Gastroesophageal sphincter (tissue), 2 donors: ENCODE measurements around the gene RREB1.

Experiments used
- EP300 ChIP-seq: sonication (generic); formaldehyde crosslinking; IDR thresholded peaks from one replicate; pipeline ENCODE4 v1.6.1; 2017; ENCODE audit warnings: antibody characterized with exemption, mild to moderate bottlenecking
- POLR2A ChIP-seq, 2 donors: fragments of 450-650 bp; IDR thresholded peaks; one replicate each; pipeline ENCODE4 v1.6.1; 2017; ENCODE audit warnings: antibody characterized with exemption in 2 of 2, mild to moderate bottlenecking in 2 of 2, moderate library complexity in 1 of 2

- TF ChIP-seq EP300 (no peak), POLR2A (IDR thresholded peaks at IDR 0.05) (no peak)
Observed at GRCh38 chr6:7161845-7162244, 54.1 kb downstream of the RREB1 start.
